Prostate gland (tissue), 2 donors: ENCODE results near the gene LGALS8. TPM values are rescaled to one million over a fixed set of nuclear protein-coding genes. Genes with fewer than 3 reads are reported as not detected.

Source experiments
- DNase-seq: peaks from one replicate; pipeline ENCODE4 v3.0.0-alpha.2; 2019; ENCODE audit warnings: low spot score
- H3K27ac ChIP-seq, 2 donors: fragments of 200-600 bp; sonication (generic); 2 replicates each; pipeline ENCODE4 v1.5.1; 2017 to 2019
- H3K27me3 ChIP-seq: fragments of 200-600 bp; sonication (generic); replicated peaks from 2 replicates; pipeline ENCODE4 v1.5.1; 2019; ENCODE audit not compliant: insufficient read depth
- H3K36me3 ChIP-seq, 2 donors: fragments of 200-600 bp; sonication (generic); 1 replicate in 1 of 2; 2 replicates in 1 of 2; pipeline versions ENCODE4 v1.5.1 to v1.8.1; 2017 to 2019
- H3K4me1 ChIP-seq: fragments of 200-600 bp; sonication (generic); replicated peaks from 2 replicates; pipeline ENCODE4 v1.5.1; 2019
- H3K4me3 ChIP-seq, 2 donors: fragments of 200-600 bp; sonication (generic); 2 replicates each; pipeline ENCODE4 v1.5.1; 2017 to 2019
- H3K9me3 ChIP-seq: fragments of 200-600 bp; sonication (generic); 2 replicates; pipeline ENCODE4 v1.5.1; 2017
- POLR2A ChIP-seq: fragments of 450-650 bp; IDR thresholded peaks from one replicate; pipeline ENCODE4 v1.6.1; 2016; ENCODE audit warnings: antibody characterized with exemption, mild to moderate bottlenecking
- POLR2AphosphoS5 ChIP-seq: sonication (generic); formaldehyde crosslinking; IDR thresholded peaks from one replicate; pipeline ENCODE4 v1.6.1; 2017; ENCODE audit warnings: antibody characterized with exemption
- WGBS: methylation state at CpG from one replicate; pipeline ENCODE4 v1.1.5; 2018; 5-methylcytosine and 5-hydroxymethylcytosine counted together
- intact Hi-C: fragments of 100-400 bp; cut with DNase I; formaldehyde crosslinking; loops from one replicate; pipeline ENCODE4 v1.14.2; 2022
- total RNA-seq, 2 donors: library from RNA; depleted of rRNA; stranded (reverse); fragments of >200 nt; gene quantifications; one replicate each; pipeline ENCODE4 v1.1.0, GENCODE V29; 2016
- TF ChIP-seq, protein P1 (sequence below), 4 experiments: fragments of 200-600 bp in 2 of 4; fragments of 450-650 bp in 2 of 4; sonication (generic) in 2 of 4; IDR thresholded peaks; 1 replicate in 3 of 4; 2 replicates in 1 of 4; pipeline ENCODE4 v1.5.1; 2016 to 2019; ENCODE audit warnings: antibody characterized with exemption in 4 of 4, mild to moderate bottlenecking in 2 of 4, moderate library complexity in 2 of 4

The LGALS8 gene
- total RNA-seq, 2 donors from 2014 or later: 86.0 to 119 TPM

DNA sequence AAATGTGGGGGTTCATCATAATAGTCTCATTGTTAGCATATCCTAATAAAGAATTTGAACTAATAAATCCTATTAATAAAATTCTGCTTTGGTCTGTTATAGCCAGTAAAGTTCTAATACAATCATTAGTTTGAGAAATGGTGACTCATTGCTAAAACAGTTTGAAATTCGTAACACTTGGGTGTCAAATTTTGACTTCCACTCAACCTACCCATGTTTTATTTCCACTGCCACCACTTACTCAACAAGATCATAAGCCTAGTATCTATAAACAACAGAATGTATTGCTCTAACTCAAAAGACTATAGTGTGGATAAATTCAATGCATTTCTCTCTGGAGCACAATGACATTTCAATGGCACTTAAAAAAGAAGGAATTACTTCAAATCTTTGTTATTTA lies 29.1 kb downstream of the LGALS8 start:
- Histone ChIP-seq H3K4me3 (no peak overlapping the region), H3K9me3 (no peaks in the 10 kb centered on the region), H3K36me3 (peaks cover 12 to 19% of the 10 kb centered on the region in 2 donors), H3K4me1 (no peaks in the 10 kb centered on the region), H3K27me3 (no peaks in the 10 kb centered on the region), H3K27ac (no peak overlapping the region)
- no peak for TF ChIP-seq POLR2AphosphoS5
- 18% methylated on average over 1 of the region's 1 CpG for WGBS
- intact Hi-C loops: no loop called here
- DNase-seq: no peak

DNA sequence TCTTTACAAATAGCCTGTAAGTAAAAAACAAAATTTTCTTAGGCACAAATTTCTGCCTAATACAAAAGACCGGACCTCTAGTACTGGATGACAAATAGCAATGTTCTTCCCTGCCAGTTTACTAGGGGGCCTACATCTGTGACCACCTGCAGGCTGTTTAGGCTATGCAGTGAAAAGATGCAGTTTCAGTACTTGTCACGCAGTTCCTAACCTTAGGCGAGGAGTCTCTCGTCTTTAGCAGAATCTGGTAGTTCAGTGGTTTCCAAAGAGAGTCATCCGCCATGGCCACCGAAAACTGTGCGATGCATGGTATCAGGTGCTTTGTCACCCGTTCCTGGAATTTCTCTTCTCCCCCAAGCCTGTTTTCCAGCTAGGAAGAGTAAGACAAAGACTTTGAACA lies 29.6 kb downstream of the LGALS8 start:
- intact Hi-C loops: no loop called here
- no peak overlapping the region for H3K4me3 ChIP-seq
- DNase-seq: no peak
- 77% methylated on average over 8 of the region's 8 CpGs for WGBS
- TF ChIP-seq, protein P1, sequence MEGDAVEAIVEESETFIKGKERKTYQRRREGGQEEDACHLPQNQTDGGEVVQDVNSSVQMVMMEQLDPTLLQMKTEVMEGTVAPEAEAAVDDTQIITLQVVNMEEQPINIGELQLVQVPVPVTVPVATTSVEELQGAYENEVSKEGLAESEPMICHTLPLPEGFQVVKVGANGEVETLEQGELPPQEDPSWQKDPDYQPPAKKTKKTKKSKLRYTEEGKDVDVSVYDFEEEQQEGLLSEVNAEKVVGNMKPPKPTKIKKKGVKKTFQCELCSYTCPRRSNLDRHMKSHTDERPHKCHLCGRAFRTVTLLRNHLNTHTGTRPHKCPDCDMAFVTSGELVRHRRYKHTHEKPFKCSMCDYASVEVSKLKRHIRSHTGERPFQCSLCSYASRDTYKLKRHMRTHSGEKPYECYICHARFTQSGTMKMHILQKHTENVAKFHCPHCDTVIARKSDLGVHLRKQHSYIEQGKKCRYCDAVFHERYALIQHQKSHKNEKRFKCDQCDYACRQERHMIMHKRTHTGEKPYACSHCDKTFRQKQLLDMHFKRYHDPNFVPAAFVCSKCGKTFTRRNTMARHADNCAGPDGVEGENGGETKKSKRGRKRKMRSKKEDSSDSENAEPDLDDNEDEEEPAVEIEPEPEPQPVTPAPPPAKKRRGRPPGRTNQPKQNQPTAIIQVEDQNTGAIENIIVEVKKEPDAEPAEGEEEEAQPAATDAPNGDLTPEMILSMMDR (IDR thresholded peaks at IDR 0.05): no peak
- no peak for TF ChIP-seq POLR2A
- TF ChIP-seq POLR2AphosphoS5: no peak
- H3K9me3 ChIP-seq: no peaks in the 10 kb centered on the region
- H3K27me3 ChIP-seq: no peaks in the 10 kb centered on the region
- H3K36me3 ChIP-seq: peaks cover 12 to 19% of the 10 kb centered on the region in 2 donors
- H3K27ac ChIP-seq: no peak overlapping the region
- H3K4me1 ChIP-seq: no peaks in the 10 kb centered on the region

DNA sequence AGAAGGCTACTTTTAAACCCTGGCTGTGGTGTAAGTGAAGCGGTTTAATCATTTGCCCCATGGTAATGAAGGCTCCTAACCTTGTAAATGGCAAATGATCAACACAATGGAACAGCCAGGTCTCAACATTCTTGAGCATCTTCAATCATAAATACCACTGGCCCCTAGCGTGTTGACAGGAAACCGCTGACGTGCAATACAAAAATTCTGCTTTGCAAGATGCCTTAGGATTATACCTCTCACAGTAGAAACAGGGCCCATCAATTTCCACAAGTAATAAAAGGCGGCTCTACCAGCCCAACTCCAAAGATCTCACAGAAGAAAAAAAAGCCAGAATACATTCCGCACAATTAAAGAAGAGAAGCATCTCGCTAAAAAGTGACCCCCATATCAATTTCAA lies 32.8 kb downstream of the LGALS8 start:
- Histone ChIP-seq H3K9me3 (no peaks in the 10 kb centered on the region), H3K4me3 (no peak overlapping the region), H3K27ac (no peak overlapping the region), H3K27me3 (no peaks in the 10 kb centered on the region), H3K36me3 (peaks cover 8 to 11% of the 10 kb centered on the region in 2 donors), H3K4me1 (no peaks in the 10 kb centered on the region)
- intact Hi-C loops: no loop called here
- TF ChIP-seq, protein P1 (IDR thresholded peaks at IDR 0.05): no peak
- TF ChIP-seq POLR2A: no peak
- WGBS: 80% methylated on average over 7 of the region's 7 CpGs
- no peak for DNase-seq

DNA sequence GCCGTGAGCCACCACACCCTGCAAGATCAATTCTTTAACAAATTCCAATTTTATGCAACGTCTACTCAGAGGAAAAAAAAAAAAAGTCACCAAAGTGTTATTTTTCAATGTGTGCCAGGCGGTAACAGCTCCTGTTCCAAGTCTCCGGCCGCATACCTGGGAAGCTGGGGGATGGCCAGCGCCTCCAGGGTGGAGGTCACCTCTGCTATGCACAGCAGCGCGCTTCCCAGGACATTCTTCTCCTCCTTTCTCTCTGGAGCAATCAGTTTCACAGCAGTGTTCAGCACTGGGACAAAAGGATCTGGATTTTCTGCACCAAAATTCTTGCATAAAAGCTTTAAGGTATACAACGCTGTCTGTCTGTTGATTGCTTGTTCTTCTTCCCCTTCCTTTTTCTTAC lies 34.3 kb downstream of the LGALS8 start:
- H3K4me3 ChIP-seq: no peak overlapping the region
- no peak for DNase-seq
- intact Hi-C loops: no loop called here
- peaks cover 7 to 11% of the 10 kb centered on the region in 2 donors for H3K36me3 ChIP-seq
- WGBS: 90% methylated on average over 9 of the region's 9 CpGs
- no peaks in the 10 kb centered on the region for H3K9me3 ChIP-seq
- H3K4me1 ChIP-seq: no peaks in the 10 kb centered on the region
- TF ChIP-seq POLR2AphosphoS5 (no peak), POLR2A (no peak)
- TF ChIP-seq, protein P1 (IDR thresholded peaks at IDR 0.05): no peak
- H3K27me3 ChIP-seq: no peaks in the 10 kb centered on the region
- H3K27ac ChIP-seq: no peak overlapping the region

DNA sequence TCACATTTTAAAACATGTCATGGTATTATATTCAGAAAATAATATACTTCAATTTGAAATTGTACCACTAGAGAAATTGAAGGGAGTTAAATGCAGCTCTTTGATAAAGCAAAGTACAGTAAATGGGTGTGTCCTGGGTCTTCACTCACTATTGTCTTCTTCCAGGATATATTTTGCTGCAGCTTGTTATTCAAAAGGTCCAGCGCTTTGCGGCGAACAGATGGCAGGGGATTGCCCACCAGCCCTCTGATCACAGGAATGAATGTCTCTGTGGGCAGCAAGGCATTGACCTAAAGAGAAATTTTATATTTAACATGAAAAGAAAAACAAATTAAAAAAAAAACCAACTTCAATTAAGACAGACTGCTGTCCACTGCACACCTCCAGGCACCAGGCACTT lies 35.1 kb downstream of the LGALS8 start:
- TF ChIP-seq, protein P1 (IDR thresholded peaks at IDR 0.05): no peak
- TF ChIP-seq POLR2A (no peak), POLR2AphosphoS5 (no peak)

More for the DNA sequence above, 35.1 kb downstream of the LGALS8 start:
- no peaks in the 10 kb centered on the region for H3K27me3 ChIP-seq
- no peaks in the 10 kb centered on the region for H3K9me3 ChIP-seq
- no peak overlapping the region for H3K4me3 ChIP-seq
- H3K27ac ChIP-seq: no peak overlapping the region
- peaks cover 4 to 11% of the 10 kb centered on the region in 2 donors for H3K36me3 ChIP-seq
- H3K4me1 ChIP-seq: no peaks in the 10 kb centered on the region
- 95% methylated on average over 3 of the region's 3 CpGs for WGBS
- intact Hi-C loops: no loop called here
- no peak for DNase-seq
